Colon (tissue), 2 donors: ENCODE measurements around the gene TNP1.

Source experiments
- FAIRE-seq: peaks from 2 replicates; lab custom pipeline; 2012; peaks lifted over from hg19 to GRCh38; lab: Jason Lieb, UNC
- donor health status: control.
- donor health status: control.

Gene TNP1, protein sequence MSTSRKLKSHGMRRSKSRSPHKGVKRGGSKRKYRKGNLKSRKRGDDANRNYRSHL

DNA sequence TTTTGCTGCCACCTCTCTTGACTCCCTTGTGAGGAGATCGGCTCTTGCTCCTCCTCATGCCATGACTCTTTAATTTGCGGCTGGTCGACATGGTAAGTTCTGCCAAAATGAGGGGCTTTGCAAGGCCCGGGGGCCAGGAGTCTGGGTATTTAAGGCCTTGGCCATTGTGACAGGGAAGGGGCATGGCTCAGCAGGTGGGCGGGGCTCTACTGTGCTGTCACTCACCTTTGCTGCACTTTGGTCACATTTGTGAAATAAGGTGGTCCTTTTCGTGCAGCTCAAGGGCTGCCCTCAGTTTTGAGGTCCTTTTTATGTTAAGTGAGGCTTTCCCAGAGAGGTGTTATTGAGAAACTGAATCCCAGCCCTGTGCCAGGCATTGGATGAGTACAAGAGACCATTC lies at the start of gene TNP1:
Gene TNP1 (minus strand): TSS at position 121 of the 400 bp plus-strand sequence. CDS start 30 bp downstream, at position 91.
- no peak for FAIRE-seq

DNA sequence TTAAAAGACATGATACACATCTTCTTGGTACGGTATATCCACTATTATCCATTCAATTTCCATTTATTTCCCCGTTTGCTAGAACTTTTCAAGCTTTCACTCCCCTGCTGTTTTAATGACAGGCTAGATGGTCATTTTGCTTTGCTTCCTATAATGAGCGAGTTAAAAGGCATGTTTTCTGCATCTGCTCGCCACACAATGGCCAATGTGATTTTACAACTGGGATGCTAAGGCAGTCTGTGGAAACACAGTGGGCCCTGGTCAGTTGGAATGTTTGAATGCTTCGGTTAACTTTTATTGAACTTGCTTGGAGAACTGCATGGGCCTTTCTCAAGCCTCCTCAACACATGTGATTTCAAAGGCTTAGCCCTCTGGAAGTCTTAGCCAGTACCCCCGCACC lies 48.4 kb upstream of the TNP1 start:
- FAIRE-seq, result no peak

- no peak for FAIRE-seq
These were observed 45.9 kb upstream of the TNP1 start for GRCh38 chr2:216905649-216906329.

- no peak for FAIRE-seq
These were observed 45.1 kb upstream of the TNP1 start for GRCh38 chr2:216904974-216905373.

- no peak for FAIRE-seq
These were observed 44.7 kb upstream of the TNP1 start for GRCh38 chr2:216904554-216904953.

DNA sequence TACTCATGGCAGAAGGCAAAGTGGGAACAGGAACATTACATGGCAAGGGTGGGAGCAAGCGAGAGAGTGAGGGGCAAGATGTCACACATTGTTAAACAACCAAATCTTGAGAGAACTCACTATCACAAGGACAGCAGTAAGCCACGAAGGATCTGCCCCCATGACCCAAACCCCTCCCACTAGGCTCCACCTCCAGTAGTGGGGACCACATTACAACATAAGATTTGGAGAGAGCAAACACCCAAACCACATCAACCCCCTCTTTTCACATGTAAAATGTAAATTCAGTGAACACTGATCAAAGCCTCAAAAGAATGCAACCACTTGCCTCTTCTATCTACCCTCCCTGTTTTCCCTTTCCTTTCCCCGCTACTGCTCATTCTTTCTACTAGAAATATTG lies 43.6 kb upstream of the TNP1 start:
- FAIRE-seq, result no peak

- no peak for FAIRE-seq
These were observed 41.4 kb upstream of the TNP1 start for GRCh38 chr2:216901273-216901672.

DNA sequence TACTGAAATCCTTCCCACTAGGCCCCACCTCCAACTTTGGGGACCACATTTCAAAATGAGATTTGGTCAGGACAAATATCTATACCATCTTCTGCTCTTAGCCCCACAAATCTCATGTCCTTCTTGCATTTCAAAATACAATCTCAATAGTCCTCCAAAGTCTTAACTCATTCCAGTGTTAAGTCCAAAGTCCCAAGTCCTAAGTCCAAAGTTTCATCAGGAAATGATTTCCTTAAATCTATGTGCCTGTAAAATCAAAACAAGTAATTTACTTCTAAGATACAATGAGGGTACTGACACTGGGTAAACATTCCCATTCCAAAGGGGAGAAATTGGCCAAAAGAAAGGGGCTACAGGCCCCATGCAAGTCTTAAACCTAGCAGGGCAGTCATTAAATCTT lies 40.5 kb upstream of the TNP1 start:
- no peak for FAIRE-seq

GRCh38 chr2:216897561-216898203 lies 37.8 kb upstream of the TNP1 start:
- no peak for FAIRE-seq

- FAIRE-seq, result no peak
These were observed 30.3 kb upstream of the TNP1 start for GRCh38 chr2:216890138-216890537.

DNA sequence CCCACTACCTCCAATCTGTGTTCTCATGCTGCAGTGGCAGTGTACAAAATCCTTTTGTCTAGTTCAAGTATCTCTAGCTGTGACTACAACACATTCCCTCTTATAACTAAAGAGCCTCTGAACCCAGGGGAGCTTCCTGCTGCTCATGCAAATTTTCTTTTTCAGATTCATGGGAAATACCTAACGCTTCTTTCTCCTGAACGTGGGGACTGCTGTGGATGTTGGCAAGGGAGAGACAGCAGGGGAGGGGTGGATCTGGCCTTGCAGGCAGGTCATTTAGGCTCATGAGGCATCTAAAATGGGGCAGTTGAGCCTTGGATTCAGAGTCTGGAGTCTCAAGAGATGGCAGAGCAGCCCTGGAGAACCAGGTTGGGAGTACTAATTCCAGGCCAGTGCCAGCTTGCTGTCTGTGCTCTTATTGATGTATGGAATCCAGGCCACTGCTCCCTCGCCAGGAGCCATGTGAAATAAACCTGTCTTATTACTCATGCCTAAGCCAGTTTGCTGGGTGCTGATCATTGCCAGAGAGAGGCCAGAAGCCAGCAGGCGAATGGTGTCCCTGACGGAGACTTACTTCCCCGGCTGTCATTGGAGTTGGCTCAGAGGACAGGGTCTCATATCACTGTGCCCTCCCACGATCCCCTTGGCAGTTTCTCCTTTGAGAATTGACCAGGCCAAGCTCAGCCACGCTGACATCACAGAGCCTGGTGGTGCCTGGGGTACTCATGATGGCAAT lies 29.2 kb upstream of the TNP1 start:
- FAIRE-seq, result no peak

- no peak for FAIRE-seq
These were observed 28.2 kb upstream of the TNP1 start for GRCh38 chr2:216888081-216888480.

- FAIRE-seq, result no peak
These were observed 27.3 kb upstream of the TNP1 start for GRCh38 chr2:216887138-216887537.

GRCh38 chr2:216885117-216885553 lies 25.3 kb upstream of the TNP1 start:
- no peak for FAIRE-seq

DNA sequence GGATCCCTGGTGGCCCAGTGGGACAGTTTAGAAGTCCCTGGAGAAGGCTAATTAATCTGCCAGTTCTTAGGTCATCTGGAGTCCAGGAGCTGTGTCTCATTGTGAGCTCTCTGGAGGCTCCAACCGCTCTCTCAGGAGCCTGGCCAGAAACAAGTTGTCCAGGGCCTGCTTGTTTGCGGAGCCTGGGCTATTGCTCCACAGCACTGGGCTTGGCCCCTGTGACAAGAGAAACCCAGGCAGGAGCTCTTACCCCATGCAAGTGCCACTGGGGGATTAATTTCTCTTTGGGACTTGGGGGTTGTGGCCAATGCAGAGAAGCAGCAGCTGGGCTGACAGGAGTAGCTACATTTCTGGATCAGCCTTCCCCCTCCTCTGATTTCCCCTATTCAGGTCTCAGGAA lies 24.5 kb upstream of the TNP1 start:
- no peak for FAIRE-seq

- no peak for FAIRE-seq
These were observed 23.0 kb upstream of the TNP1 start for GRCh38 chr2:216882876-216883275.

DNA sequence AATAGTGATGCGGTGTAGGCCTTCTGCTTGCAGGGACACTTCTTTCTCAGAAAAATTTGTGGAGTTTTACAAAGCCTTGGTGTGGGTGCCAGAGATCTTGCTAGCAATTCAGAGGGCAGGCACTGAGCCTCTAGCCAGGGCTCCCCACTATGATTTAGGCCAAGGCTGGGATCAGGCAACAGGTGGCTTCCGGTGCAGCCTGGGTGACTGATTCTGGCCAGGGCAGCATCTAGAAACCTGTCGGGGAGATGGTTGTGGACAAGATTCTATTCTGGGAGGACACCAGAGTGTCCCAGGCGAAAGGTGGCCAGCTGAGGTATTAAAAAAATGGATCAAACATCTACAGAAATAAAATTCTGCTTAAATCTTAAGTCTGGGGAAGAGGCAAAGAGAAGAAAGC lies 21.5 kb upstream of the TNP1 start:
- no peak for FAIRE-seq

- FAIRE-seq, result no peak
These were observed 20.8 kb upstream of the TNP1 start for GRCh38 chr2:216880509-216881184.

DNA sequence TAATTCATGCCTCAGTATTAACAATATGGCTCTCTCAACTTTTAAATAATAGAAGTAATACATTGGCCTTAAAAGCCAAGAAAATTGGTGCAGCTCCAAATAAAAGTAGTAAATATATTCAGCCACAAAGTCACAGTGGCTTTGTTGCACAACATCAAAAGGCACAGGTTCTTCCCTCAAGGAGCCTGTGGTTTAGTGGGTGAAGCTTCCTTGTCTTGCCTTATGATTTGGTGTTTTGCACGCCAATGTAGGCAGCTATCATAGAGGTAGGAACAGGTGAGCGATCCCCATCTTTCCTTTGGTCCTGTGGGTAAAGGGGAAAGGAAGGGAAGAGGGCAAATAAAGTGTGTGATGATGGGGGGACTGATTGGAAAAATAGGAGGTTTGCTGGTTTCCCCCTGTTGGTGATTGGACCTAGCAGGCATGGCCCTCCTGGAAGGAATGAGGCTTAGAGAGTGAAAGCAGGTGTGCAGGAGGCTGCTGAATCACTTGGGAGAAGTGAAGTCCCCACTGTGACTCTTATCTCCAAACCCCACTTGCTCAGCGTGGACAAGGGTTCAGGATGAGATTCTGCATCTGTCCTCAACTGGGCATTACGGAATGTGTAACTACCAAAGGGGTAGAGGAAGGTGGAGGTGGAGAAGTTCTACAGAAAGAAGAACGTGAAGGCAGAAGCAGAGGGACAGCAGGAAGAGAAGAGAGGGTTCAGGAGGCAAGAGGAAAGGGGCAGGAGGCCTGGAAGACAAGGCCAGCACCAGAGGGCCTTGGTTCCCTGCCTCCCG lies 20.1 kb upstream of the TNP1 start:
- no peak for FAIRE-seq

DNA sequence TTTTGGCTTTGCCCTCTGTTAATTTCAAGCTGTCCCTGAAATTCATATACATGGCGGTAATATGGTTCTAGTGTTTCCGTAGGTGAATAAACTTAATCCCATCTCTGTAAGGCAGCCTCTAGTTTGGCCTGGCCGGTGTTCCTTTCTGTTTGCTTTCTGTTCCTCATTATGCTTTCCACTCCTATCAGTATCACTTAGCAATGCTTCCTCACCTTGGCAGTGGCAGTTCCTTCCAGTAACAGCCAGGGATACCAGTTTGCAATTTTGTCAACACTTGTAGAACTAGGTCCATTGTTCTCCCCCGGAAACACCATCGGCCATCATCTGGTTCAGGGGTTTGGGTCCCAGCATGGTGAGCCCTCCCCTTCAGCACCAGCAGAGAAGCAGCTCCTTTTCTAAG lies 18.2 kb upstream of the TNP1 start:
- FAIRE-seq, result no peak

GRCh38 chr2:216877085-216877484 lies 17.2 kb upstream of the TNP1 start:
- no peak for FAIRE-seq

DNA sequence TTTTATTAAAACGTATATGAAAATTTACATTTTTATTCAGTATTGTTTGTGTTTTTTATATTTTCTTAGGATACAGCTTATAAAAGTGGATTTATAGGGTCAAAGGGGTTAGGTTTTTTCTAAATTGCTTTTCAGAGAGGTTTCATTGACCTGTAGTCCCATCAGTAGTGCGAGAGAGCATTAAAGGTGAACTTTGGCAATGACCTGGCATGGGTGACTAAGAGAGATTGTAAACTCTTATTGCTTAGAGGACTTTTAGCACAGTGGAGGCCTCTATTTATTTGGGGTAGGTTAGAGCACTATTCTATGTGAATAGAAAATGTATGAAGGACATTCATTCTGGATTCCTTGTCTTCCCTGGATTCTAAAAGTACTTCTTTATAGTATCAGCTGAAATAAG lies 16.0 kb upstream of the TNP1 start:
- FAIRE-seq, result no peak
